DMS 273 treated with DMSO at 0.1 percent for 48 hours (cell line): Measurements from ENCODE around the gene KRT36.
A peak's percentile ranks its signal among the peaks of the same experiment; 100 is the strongest.

ENCODE experiments used
- DNase-seq: peaks from one replicate; lab custom pipeline; 2025; lab: John Stamatoyannopoulos, UW

The KRT36 gene

GRCh38 chr17:41521574-41522261 is 32.0 kb upstream of the KRT36 start:
- no peak for DNase-seq

GRCh38 chr17:41520821-41521521 is 31.3 kb upstream of the KRT36 start:
- peak; percentile 15 for DNase-seq

- peak; percentile 90 for DNase-seq
Measured at GRCh38 chr17:41519501-41520224, 30.0 kb upstream of the KRT36 start.

GRCh38 chr17:41518789-41519449 is 29.2 kb upstream of the KRT36 start, which contains the start of gene KRT15:
TSS of gene KRT15 (minus strand) at chr17:41518890. CDS start at chr17:41518827, 63 bp downstream.
- DNase-seq: no peak

- no peak for DNase-seq
Measured at GRCh38 chr17:41518031-41518430, 28.3 kb upstream of the KRT36 start.

- DNase-seq: no peak
Measured at GRCh38 chr17:41516830-41517283, 27.1 kb upstream of the KRT36 start.

GRCh38 chr17:41516147-41516829 is 26.6 kb upstream of the KRT36 start:
- no peak for DNase-seq

GRCh38 chr17:41513168-41513547 is 23.4 kb upstream of the KRT36 start:
- DNase-seq: no peak

GRCh38 chr17:41512546-41513167 is 22.9 kb upstream of the KRT36 start:
- no peak for DNase-seq

- DNase-seq: no peak
Measured at GRCh38 chr17:41511716-41512115, 22.0 kb upstream of the KRT36 start.

GRCh38 chr17:41511116-41511515 is 21.4 kb upstream of the KRT36 start:
- no peak for DNase-seq

GRCh38 chr17:41510251-41511065 is 20.7 kb upstream of the KRT36 start:
- no peak for DNase-seq

- no peak for DNase-seq
Measured at GRCh38 chr17:41507315-41507880, 17.7 kb upstream of the KRT36 start.

GRCh38 chr17:41505809-41506767 is 16.4 kb upstream of the KRT36 start:
- DNase-seq: no peak

GRCh38 chr17:41505007-41505808 is 15.5 kb upstream of the KRT36 start, which contains the start of gene KRT13:
TSS of gene KRT13 (minus strand) at chr17:41505612. CDS start at chr17:41505550, 62 bp downstream.
- DNase-seq: no peak

GRCh38 chr17:41504246-41504977 is 14.7 kb upstream of the KRT36 start:
- DNase-seq: no peak

GRCh38 chr17:41503202-41503601 is 13.5 kb upstream of the KRT36 start:
- DNase-seq: no peak
